HG02852 (cell line): ENCODE results near the gene HBD.
"Not testable (repeated sequence)": the region's sequence is repeated elsewhere in the genome, so short reads cannot be mapped to it uniquely, and the experiment has no call there.

Source experiments
- ATAC-seq: cut with Tn5 transposase; IDR thresholded peaks from one replicate; pipeline ENCODE4 v1.9.1; 2021; ENCODE audit warnings: mild to moderate bottlenecking, moderate library complexity; ENCODE audit not compliant: unreplicated experiment

Gene HBD

DNA sequence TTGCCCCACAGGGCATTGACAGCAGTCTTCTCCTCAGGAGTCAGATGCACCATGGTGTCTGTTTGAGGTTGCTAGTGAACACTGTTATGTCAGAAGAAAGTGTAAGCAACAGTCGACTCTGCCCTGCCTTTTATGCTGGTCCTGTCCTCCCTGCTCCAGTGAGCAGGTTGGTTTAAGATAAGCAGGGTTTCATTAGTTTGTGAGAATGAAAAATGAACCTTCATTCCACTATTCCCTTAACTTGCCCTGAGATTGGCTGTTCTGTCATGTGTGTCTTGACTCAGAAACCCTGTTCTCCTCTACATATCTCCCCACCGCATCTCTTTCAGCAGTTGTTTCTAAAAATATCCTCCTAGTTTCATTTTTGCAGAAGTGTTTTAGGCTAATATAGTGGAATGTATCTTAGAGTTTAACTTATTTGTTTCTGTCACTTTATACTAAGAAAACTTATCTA is at the start of gene HBD:
Gene HBD (minus strand): TSS at position 103 of the 454 bp plus-strand sequence. CDS start 50 bp downstream, at position 53.
- ATAC-seq = peak; percentile 92

DNA sequence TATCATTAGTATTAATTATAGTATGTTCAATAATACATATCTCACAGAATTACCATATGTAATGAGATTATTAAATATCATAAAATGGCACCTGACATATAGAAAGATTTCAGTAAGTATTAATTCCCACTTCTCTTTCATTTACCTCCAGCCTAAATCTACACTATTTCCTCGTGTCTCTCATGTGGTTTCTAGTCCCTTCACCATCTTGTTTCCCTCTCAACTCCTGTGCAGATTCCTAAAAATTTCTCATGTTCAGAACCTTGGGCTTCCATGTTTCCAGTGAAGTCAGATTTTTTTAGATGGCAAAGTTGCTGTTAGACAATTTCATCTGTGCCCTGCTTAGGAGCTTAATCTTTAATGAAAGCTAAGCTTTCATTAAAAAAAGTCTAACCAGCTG is 49.6 kb upstream of the HBD start:
- no peak for ATAC-seq

DNA sequence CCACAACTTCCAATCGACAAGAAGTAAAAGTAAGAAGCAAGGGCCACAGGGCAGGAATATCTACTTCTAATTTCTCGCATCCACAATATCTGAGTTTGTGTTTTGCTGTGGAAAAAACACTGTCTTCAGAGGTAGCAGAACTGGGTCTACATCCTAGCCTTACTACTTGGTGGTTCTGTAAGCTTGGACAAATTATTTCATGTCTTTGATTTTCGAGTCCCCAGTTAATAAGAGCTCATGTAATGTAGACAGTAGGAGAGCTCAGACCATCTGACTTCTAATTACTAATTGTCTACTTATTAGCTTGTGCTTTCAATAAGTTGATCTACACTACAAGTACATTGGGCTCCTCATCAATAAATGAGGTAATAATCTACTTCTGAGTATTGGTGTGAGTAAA is 48.8 kb upstream of the HBD start:
- ATAC-seq = no peak

DNA sequence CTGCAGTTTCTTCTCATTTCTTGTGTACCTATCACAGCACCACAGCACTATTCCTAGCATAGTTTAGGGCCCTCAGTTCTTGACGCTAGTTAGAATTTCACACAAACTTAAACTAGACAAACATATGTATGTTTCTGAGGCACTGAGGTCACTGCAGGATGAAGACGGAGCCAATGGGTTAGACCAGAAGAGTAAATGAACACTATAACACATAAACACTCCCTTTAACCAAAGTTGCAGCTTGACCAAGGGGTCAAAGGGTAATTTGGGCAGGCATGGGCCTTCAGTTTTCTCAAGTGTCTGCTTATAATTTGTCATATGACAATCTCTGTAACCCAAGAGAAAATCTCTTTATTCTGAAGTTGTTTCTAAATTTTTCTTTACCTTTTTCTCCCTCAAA is 48.3 kb upstream of the HBD start:
- ATAC-seq = no peak

DNA sequence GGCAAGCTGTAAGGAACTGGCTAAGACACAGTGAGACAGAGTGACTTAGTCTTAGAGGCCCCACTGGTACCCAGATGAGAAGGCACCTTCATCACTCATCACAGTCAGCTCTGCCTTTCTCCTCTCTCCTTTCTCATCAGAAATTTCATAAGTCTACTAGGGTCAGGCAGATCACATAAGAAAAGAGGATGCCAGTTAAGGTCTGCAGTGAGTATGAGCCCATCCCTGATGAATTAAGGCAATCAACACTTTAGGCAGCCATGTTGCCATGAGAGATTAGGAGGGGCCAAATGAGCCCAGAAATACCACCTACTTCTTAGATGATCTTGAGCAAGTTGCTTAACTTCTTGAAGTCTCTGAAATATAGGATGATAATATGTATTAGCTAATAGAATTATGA is 47.3 kb upstream of the HBD start:
- ATAC-seq = no peak

DNA sequence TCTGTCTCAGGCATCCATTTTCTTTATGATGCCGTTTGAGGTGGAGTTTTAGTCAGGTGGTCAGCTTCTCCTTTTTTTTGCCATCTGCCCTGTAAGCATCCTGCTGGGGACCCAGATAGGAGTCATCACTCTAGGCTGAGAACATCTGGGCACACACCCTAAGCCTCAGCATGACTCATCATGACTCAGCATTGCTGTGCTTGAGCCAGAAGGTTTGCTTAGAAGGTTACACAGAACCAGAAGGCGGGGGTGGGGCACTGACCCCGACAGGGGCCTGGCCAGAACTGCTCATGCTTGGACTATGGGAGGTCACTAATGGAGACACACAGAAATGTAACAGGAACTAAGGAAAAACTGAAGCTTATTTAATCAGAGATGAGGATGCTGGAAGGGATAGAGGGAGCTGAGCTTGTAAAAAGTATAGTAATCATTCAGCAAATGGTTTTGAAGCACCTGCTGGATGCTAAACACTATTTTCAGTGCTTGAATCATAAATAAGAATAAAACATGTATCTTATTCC is 46.4 kb upstream of the HBD start:
- peak; percentile 91 for ATAC-seq

DNA sequence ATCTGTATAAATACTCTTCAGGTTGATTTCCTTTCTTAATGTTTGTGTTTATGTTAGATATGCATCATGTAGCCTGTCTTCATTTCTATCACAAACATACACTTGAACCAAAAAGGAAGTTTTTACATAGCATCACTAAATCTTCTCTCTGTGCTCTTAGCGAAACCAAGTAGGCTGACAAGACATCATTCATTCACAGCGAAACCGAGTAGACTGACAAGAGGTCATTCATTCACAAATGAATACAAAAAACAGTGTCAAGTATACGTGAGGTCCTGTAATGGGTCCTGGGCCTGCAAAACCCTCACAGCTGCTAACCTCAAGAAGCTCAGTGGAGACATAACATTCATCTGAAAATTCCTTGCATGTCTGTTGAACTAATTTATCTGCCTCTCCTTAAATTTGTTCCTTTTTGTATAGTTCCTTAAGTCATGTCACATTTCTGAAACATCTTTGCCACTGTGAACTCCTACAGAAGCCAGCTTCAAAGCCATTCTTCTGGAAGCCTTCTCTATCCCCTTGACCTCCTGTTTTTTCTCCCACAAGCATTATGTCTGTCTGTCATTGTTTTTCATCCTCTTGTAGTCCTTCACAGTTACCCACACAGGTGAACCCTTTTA is 45.3 kb upstream of the HBD start:
- no peak for ATAC-seq

DNA sequence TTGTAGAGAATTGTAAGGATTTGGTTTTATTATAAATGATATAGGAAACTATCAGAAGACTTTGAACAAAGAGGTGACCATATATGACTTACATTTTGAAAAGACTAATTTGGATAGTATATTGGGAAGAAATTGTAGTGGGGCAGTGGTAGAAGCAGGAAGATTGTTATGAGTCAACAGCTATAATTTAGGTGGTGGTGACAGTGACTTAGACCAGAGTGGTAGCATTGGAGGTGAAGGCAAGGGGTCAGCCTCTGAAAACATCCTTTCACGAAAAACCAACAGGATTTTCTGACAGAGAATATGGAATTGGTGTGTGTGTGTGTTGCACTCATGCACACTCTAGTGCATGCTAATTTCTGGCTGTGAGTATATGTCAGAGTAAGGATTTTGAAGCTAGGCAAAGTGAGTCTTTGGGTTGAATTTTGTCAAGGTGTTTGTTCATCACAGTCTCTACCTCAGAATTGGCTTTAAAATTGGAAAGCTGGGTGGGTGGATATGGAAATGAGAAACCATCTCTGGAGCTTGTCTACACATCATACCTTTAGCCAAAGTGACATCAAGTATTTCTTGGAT is 43.6 kb upstream of the HBD start:
- ATAC-seq = peak; percentile 43

DNA sequence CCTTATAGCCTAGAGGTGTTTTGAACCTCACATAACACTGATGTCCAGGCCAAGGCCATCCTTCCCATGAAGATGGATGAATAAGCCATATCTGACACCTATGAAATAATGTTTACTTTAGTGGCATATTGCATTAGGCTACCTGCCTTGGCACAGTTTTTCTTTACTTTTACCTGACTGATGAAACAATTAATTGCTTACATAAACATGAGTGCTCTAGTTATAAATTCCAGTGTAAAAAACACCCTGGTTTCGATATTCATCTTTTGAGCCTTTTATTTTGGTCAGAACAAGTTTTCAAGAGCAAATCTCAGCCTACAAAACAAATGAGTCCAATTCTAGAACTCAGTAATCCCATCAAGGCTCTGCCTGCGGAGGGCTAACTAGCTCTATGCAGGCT is 42.4 kb upstream of the HBD start:
- ATAC-seq = no peak

DNA sequence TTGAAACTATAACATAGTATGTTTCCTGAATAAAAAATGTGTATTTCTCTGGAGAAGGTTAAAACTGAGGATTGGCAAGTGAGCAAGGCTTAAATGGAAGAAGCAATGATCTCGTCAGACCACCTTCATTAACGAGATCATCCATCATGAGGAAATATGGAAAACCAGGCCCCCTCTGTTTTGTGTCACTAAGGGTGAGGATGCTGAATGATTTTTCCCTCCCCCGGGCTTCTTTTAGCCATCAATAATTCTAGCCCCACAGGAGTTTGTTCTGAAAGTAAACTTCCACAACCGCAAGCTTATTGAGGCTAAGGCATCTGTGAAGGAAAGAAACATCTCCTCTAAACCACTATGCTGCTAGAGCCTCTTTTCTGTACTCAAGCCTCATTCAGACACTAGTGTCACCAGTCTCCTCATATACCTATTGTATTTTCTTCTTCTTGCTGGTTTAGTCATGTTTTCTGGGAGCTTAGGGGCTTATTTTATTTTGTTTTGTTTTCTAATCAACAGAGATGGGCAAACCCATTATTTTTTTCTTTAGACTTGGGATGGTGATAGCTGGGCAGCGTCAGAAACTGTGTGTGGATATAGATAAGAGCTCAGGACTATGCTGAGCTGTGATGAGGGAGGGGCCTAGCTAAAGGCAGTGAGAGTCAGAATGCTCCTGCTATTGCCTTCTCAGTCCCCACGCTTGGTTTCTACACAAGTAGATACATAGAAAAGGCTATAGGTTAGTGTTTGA is 41.3 kb upstream of the HBD start:
- ATAC-seq = no peak

DNA sequence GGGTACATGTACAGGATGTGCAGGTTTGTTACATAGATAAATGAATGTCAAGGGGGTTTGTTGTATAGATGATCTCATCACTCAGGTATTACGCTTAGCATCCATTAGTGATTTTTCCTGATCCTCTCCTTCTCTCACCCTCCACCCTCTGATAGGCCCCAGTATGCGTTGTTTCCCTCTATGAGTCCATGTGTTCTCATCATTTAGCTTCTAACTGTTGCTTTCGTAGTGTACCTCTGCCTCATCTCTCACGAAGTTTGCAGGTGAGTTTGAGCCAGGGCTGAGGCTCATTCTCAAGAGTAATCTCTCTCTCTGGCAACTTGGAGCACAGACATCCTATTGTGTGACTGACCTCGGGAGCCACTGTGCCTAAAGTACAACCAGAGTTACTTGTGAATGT is 40.1 kb upstream of the HBD start:
- ATAC-seq = no peak

DNA sequence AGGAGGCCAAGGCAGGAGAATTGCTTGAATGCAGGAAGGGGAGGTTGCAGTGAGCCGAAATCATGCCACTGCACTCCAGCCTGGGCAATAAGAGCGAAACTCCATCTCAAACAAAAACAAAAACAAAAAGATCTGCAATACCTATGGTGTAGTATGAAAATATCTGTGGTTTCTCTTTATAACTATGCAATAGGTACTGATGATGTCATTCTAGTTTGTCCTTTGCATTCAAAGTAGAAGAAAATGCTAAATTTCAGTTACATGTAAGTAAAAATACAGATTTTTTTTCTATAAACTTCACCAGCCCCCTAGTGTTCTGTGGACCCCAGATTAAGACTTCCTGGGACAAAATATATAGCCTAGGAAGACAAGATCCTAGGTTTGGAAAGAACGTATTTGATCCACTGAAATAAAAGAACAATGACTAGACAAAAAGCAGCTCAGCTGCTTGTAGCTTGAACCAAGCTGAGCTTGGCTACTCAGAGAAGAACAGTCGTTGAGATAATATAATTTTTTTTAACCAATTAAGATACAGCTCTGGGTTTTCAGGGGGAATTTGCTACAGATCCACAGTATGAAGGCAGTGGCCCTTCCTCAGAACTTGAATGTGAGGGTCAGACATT is 38.2 kb upstream of the HBD start:
- no peak for ATAC-seq

DNA sequence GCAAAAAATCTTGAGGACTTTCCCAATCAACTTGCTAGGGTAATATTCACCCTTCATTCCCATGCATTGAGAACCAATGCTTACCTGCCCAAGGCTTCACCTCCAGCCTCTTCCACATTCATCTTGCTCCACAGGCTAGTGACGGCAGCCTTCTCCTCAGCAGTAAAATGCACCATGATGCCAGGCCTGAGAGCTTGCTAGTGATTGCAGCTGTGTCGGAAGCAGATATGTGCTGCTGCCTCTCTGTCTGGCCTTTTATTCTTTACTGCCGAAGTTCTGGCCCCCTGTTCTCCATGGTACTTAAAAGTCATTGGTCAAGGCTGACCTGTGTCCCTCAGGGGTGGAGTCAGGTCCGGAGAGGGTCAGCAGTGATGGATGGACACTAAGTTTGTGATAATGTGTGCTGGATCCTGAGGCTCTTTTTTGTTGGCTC is 35.4 kb upstream of the HBD start, which contains the start of gene HBE1:
Gene HBE1 (minus strand): TSS at position 231 of the 433 bp plus-strand sequence. CDS start 55 bp downstream, at position 176.
- no peak for ATAC-seq

DNA sequence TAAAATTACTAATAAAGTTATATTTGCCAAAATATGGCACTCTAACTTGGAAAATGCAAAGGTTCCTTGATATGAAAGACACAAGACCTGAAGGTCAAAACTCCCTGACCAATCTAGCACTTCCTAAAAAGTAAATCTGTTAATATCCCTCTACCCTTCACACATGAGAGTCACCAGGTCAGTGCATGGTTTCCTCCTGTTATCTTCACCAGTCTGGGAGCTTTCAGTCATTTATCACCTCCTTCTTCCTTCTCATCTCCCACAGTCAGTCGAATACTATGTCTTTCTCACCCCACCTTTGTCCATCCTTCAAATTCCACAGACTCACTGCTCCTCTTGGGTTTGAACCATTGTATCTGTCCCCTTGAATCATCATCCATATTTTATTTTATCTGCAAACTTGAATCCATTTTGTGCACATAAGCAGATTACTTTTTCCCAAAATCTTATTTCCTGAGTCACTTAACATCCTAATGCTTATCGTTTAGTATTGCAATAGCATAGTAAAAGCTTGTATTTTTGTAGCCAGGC is 32.8 kb upstream of the HBD start:
- no peak for ATAC-seq

DNA sequence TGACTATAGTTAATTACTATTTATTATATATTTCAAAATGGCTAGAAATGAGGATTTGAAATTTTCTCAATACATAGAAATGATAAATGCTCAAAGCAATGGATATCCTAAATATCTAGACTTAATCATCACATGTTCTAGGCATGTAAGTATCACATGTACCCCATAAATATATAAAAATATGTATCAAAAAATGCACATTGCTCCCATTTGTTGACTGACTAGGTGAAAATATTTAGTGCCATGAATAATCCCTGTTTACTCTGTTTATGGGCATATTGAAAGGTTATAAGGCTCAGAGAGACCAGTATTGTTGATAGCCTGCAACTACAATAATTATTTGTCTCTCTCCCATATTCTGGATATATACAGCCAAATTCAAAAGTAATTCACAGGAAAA is 32.3 kb upstream of the HBD start:
- no peak for ATAC-seq

DNA sequence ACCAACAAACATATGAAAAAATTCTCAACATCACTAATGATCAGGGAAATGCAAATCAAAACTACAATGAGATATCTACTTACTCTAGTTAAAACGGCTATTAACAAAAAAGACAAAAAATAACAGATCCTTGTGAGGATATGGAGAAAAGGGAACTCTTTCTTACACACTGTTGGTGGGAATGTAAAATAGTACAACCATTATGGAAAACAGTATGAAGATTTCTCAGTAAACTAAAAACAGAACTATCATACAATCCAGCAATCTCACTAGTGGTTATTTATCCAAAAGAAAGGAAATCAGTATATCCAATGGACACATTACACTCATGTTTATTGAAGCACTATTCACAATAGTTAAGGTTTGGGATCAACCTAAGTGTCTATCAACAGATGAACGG is 31.5 kb upstream of the HBD start:
- ATAC-seq = no peak

DNA sequence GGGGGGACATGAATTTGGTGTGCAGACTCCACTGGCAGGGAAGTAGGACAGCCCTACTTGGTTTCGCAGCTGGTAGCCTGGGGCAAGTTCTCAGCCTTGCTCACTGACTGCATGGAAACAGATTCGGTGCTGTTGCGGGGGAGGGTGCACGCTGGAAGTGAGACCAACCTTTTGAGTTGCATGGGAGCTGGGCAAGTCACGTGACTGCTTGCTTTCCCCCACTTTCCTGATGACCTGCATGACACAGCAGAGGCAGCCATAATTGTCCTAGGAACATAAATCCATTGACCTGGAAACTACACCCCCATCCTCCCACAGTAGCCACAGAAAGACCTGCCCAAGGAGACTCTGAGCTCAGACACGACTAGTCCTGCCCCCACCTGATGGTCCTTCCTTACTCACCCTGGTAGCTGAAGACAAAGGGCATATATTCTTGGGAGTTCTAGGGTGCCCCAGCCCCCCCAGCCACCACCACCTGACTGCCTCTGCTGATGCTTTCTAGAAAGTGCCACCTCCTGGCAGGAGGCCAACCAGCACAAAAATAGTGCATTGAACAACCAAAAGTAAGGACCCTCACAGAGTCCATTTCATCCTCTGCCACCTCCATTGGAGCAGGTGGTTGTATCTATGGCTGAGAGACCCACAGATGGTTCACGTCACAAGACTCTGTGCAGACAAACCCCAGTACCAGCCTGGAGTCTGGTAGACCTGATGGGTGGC is 24.4 kb upstream of the HBD start:
- ATAC-seq = no peak

DNA sequence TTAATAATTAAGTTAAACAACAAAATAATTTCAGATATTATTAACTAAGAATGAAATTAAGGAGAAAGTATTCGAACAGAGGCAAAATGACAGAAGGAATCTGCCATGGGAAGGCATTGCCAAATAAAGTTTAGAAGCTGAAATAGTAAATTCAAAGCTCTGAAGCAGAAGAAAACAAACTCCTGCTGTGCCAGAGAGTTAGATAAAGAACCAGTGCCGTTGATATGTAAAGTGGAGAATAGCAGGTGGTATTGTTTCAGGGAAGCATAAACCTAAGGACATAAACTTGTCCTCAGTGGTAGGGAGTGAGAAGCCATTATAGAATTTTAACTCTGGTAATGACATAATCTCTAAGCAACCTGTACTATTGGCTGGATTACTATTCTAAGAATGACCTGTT is 23.0 kb upstream of the HBD start:
- ATAC-seq = no peak

DNA sequence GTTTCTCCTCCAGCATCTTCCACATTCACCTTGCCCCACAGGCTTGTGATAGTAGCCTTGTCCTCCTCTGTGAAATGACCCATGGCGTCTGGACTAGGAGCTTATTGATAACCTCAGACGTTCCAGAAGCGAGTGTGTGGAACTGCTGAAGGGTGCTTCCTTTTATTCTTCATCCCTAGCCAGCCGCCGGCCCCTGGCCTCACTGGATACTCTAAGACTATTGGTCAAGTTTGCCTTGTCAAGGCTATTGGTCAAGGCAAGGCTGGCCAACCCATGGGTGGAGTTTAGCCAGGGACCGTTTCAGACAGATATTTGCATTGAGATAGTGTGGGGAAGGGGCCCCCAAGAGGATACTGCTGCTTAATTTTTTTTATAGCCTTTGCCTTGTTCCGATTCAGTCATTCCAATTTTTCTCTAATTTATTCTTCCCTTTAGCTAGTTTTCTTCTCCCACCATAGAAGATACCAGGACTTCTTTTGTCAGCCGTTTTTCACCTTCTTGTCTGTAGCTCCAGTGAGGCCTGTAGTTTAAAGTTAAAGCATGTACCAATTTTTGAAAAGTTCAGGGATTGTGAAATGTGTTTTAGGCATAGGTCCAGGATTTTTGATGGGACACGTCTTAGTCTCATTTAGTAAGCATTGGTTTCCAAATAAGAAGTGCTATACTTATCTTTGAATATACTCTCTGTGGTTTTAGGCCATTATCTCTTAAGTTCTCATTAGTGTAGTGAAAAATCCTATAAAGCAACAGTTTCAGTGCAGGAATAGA is 20.5 kb upstream of the HBD start, which contains the start of gene HBG2:
Gene HBG2 (minus strand): TSS at position 136 of the 768 bp plus-strand sequence. CDS start 53 bp downstream, at position 83.
- ATAC-seq = not testable (repeated sequence)

DNA sequence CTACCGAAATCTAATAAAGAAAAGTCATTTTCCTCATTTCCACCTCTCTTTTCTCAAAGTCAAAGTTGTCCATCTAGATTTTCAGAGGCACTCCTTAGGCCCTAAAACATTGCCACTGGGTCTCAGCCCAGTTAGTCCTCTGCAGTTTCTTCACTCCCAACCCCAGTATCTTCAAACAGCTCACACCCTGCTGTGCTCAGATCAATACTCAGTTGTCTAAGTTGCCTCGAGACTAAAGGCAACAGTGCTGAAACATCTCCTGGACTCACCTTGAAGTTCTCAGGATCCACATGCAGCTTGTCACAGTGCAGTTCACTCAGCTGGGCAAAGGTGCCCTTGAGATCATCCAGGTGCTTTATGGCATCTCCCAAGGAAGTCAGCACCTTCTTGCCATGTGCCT is 19.7 kb upstream of the HBD start:
- not testable (repeated sequence) for ATAC-seq
